ELF-1 (cell line): ENCODE data around the gene HSD17B13.

Experiments used
- DNase-seq: peaks from one replicate; pipeline ENCODE4 v3.0.0-alpha.2; 2016; ENCODE audit warnings: low read depth, low spot score

The HSD17B13 gene

DNA sequence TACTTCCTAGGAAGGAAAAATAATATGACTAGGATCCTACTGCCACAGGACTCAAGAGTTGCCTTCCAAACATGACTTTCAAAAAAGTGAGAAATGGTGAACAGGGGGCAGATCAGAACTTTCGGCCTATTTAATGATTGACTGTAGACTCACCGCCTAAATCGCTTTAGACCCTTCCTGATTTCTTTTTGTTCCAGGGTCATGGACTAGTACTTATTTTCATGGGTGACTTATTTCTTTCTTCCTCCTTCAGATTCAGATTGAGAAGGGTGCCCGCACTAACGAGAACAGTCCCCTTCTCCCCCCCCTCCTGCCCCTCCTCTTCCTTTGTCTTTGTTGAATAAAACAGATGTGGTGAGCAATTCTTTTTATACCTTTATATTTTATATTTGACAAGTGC, 54.3 kb downstream of the HSD17B13 start:
- DNase-seq = no peak

DNA sequence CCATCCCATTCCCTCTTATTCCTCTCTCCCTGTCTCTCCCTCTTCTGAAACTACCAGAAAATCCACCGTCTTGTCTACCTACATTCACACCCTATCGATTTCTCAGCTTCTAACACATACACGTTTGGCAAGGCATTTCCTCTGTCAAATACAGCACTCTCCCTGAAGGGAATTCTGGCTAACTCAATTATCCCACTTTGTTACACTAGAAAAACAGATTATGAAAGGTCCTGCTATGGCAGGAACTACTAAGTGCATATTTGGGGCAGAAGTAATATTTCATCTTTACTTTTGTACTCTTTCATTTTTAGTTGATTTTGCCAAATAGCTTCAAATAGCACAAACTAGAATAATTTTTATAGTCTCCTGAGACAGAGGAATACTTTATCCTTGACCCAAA, 55.7 kb downstream of the HSD17B13 start:
- DNase-seq = no peak

DNA sequence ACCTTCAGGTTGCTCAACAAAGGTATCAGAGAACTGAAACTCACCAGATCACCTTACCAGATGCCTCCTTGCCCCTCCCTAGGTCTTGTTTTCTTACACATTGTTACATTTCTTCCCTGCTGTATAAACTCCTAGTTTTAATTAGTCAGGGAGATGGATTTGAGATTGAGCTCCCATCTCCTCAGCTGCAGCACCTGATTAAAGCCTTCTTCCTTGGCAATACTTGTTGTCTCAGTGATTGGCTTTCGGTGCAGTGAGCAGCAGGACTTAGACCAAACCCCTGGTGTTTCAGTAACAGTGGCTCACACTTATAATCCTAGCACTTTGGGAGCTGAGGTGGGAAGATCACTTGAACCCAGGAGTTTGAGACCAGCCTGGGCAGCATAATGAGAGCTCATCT, 59.8 kb downstream of the HSD17B13 start:
- no peak for DNase-seq

DNA sequence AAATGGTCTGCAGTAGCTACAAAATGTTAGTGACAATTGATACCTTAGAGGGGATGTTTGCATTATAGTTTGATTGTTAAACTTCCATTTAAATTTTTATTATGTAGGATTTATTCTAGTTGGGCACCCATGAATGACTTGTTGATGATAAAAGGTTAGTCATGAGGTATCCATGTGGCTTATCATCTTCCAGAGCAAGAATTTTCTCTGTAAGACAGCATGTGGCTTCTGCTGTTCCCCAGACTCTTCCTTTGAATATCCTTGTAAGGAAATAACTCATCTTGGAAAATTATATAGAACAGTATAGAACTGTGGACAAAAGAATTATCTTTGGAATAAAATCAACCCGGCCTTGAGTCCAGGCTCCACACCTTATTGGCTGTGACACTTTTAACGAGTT, 62.2 kb downstream of the HSD17B13 start:
- DNase-seq = no peak

DNA sequence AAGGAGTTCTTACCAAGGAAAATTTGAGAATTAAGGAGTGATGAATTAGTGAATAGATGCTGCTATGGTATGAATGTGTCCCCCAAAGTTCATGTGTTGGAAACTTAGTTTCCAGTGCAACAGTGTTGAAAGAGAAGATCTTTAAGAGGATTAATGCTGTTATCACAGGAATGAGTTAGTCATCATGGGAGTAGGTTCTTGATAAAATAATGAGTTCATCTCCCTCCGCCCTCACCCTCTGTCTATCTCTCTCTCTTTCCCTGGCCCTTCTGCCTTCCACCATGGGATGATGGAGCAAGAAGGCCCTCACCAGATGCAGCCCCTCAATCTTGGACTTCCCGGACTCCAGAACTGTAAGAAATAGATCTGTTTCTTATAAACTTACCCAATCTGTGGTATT, 64.0 kb downstream of the HSD17B13 start:
- DNase-seq = no peak

DNA sequence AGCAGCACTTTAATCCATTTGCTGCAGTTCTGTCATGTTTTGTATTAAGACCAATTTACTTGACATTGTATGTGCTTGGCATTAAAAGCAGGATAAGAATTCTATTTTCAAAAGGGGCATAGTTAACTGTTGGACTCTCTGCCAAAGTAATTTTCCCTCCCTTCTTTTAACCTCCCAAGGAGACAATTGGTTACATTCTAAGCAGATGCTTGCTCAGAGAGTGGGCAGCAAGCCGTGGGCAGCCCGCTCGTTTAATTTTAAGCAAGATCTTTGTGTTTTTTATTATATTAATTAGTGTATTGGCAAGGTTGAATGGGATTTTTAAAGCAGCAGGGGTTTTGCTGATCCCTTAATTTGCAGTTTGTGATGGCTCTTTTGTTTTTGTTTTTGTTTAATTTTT, 65.2 kb downstream of the HSD17B13 start:
- DNase-seq = no peak

DNA sequence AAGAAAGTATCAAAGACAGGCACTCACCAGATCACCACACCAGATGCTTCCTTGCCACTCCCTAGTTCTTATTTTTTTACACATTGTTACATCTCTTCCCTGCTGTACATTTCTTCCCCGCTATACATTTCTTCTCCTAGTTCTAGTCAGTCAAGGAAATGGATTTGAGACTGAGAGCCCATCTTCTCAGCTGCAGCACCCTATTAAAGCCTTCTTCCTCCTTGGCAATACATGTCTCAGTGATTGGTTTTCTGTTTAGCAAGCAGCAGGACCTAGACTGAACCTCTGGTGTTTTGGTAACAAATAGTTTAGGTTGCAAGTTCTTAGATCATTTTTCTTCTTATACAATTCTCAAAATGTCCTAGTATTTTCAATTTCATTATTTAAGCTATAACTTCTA, 66.9 kb downstream of the HSD17B13 start:
- DNase-seq = no peak
